Neuronal stem cell (in vitro differentiated cells): Measurements from ENCODE around the gene ARF1.

Source experiments
- DNase-seq: peaks from one replicate; pipeline ENCODE4 v3.0.0-alpha.2; 2013; ENCODE audit warnings: low spot score
- H2AFZ ChIP-seq: one replicate; pipeline ENCODE4 v1.6.1; 2013; ENCODE audit warnings: mild to moderate bottlenecking, low read length, inconsistent platforms
- H2AK5ac ChIP-seq: 2 replicates; pipeline ENCODE4 v1.6.1; 2013; ENCODE audit warnings: low read depth, mild to moderate bottlenecking, inconsistent platforms, low read length, moderate library complexity, mixed read lengths
- H2BK120ac ChIP-seq: 2 replicates; pipeline ENCODE4 v1.6.1; 2013; ENCODE audit warnings: low read depth, mild to moderate bottlenecking, inconsistent platforms, low read length, moderate library complexity, mixed read lengths
- H2BK12ac ChIP-seq: one replicate; pipeline ENCODE4 v1.6.1; 2013; ENCODE audit warnings: low read length, inconsistent platforms
- H2BK15ac ChIP-seq: 2 replicates; pipeline ENCODE4 v1.6.1; 2013; ENCODE audit warnings: mild to moderate bottlenecking, low read length, inconsistent platforms, mixed read lengths
- H2BK5ac ChIP-seq: one replicate; pipeline ENCODE4 v1.6.1; 2013; ENCODE audit warnings: inconsistent platforms, mild to moderate bottlenecking, low read length, moderate library complexity
- H3K14ac ChIP-seq: one replicate; pipeline ENCODE4 v1.6.1; 2013; ENCODE audit warnings: low read length, inconsistent platforms
- H3K18ac ChIP-seq: 2 replicates; pipeline ENCODE4 v1.6.1; 2013; ENCODE audit warnings: low read length, inconsistent platforms
- H3K23ac ChIP-seq: 2 replicates; pipeline ENCODE4 v1.6.1; 2013; ENCODE audit warnings: low read depth, mild to moderate bottlenecking, mixed read lengths, low read length, inconsistent platforms; ENCODE audit not compliant: poor library complexity
- H3K27ac ChIP-seq: replicated peaks from 3 replicates; pipeline ENCODE4 v1.5.1; 2013; ENCODE audit warnings: low read length, inconsistent platforms
- H3K27me3 ChIP-seq, 3 experiments: 2 replicates each; pipeline ENCODE4 v1.6.1; 2013; ENCODE audit warnings: low read length in 3 of 3, mild to moderate bottlenecking in 2 of 3, inconsistent platforms in 1 of 3, low read depth in 1 of 3, mixed read lengths in 1 of 3, moderate library complexity in 1 of 3; ENCODE audit not compliant: control insufficient read depth in 3 of 3, insufficient read depth in 3 of 3
- H3K36me3 ChIP-seq, 2 donors: replicated peaks in 1 of 2; 2 replicates each; pipeline ENCODE4 v1.6.1; 2013; ENCODE audit warnings: low read length in 2 of 2; ENCODE audit not compliant: control insufficient read depth in 2 of 2, insufficient read depth in 2 of 2
- H3K4ac ChIP-seq: 2 replicates; pipeline ENCODE4 v1.6.1; 2013; ENCODE audit warnings: inconsistent platforms, mild to moderate bottlenecking, low read length, moderate library complexity
- H3K4me1 ChIP-seq, 2 donors: 1 replicate in 1 of 2; 2 replicates in 1 of 2; pipeline ENCODE4 v1.6.1; 2013; ENCODE audit warnings: low read length in 2 of 2, low read depth in 1 of 2; ENCODE audit not compliant: control insufficient read depth in 2 of 2, insufficient read depth in 1 of 2
- H3K4me2 ChIP-seq: one replicate; pipeline ENCODE4 v1.6.1; 2013; ENCODE audit warnings: mild to moderate bottlenecking, low read length, inconsistent platforms; ENCODE audit not compliant: insufficient read depth, poor library complexity, severe bottlenecking
- H3K4me3 ChIP-seq, 2 donors: 2 replicates each; pipeline ENCODE4 v1.5.1; 2013; ENCODE audit warnings: low read length in 2 of 2, mild to moderate bottlenecking in 2 of 2, inconsistent platforms in 1 of 2, moderate library complexity in 1 of 2
- H3K79me1 ChIP-seq: one replicate; pipeline ENCODE4 v1.6.1; 2013; ENCODE audit warnings: low read depth, mild to moderate bottlenecking, inconsistent platforms, low read length, moderate library complexity
- H3K9ac ChIP-seq: one replicate; pipeline ENCODE4 v1.6.1; 2013; ENCODE audit warnings: mild to moderate bottlenecking, low read depth, low read length, inconsistent platforms; ENCODE audit not compliant: poor library complexity
- H3K9me3 ChIP-seq, 2 donors: replicated peaks in 1 of 2; 2 replicates each; pipeline versions ENCODE3 to v1.6.1; 2013; ENCODE audit warnings: low read length in 2 of 2, mild to moderate bottlenecking in 2 of 2, inconsistent platforms in 1 of 2, low read depth in 1 of 2, mixed read lengths in 1 of 2, moderate library complexity in 1 of 2; ENCODE audit not compliant: control insufficient read depth in 2 of 2, insufficient read depth in 1 of 2
- H4K8ac ChIP-seq: one replicate; pipeline ENCODE4 v1.6.1; 2013; ENCODE audit warnings: low read depth, mild to moderate bottlenecking, inconsistent platforms, low read length, moderate library complexity
- H4K91ac ChIP-seq: one replicate; pipeline ENCODE4 v1.6.1; 2013; ENCODE audit warnings: low read length, low read depth, mild to moderate bottlenecking, inconsistent platforms; ENCODE audit not compliant: poor library complexity
- WGBS, 2 donors: extraction: QIAGEN DNeasy Blood & Tissue Kit; methylation state at CpG; one replicate each; pipeline ENCODE4 v1.1.7; 2013; ENCODE audit warnings: missing lambda C conversion rate in 2 of 2, mixed read lengths in 1 of 2; ENCODE audit not compliant: insufficient read length in 2 of 2, insufficient replicate concordance in 1 of 2; ENCODE audit errors: extremely low coverage in 2 of 2; 5-methylcytosine and 5-hydroxymethylcytosine counted together

The ARF1 gene

DNA sequence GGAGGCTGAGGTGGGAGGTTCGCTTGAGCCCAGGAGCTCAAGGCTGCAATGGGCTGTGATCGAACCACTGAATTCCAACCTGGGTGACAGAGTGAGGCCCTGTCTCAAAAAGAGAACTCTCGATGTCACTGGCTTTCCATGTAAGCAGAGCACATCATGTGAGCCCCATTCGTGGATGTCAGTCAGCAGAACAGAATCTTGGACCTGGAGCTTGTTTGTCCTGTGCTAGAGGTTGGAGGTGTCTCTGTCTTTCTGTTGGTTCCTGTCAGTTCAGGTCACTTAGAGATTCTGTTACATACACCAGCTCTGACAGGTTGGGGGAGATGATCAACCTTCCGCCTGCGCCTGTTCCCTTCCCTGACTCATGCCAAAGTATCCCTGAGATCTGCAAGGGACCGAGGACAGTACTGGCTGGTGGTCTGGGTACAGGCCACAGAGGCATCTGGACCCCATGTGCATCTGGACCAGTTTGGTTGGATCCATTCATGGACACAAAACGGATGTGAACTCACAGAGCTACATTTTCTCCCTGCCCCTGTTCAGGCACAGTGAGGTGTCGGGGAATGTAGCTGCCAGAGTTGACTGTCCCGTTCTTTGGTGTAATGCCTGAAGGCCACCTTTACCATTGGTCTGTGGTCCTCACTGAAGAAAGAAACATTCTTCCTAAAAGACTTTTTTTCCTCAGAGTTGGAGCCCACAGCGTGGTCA is 10.0 kb downstream of the ARF1 start:
- Histone ChIP-seq H2BK15ac (no peak overlapping the region), H3K27me3 (no peaks in the 10 kb centered on the region), H3K4me1 (peaks cover 4 to 10% of the 10 kb centered on the region in 2 donors), H3K23ac (no peak overlapping the region), H3K27ac (no peak overlapping the region), H3K4me3 (no peak overlapping the region), H3K14ac (no peak overlapping the region), H2BK12ac (no peak overlapping the region), H3K4me2 (no peak overlapping the region), H4K8ac (no peak overlapping the region), H3K9ac (no peak overlapping the region), H3K9me3 (peaks cover 16 to 40% of the 10 kb centered on the region in 2 donors), H3K18ac (no peak overlapping the region), H3K4ac (no peak overlapping the region), H2AFZ (no peak overlapping the region), H3K36me3 (peaks cover 25 to 91% of the 10 kb centered on the region in 2 donors), H3K79me1 (peaks cover 28% of the 10 kb centered on the region), H2AK5ac (no peak overlapping the region), H2BK5ac (no peak overlapping the region), H2BK120ac (no peak overlapping the region), H4K91ac (no peak overlapping the region)
- no peak for DNase-seq
- no CpG with 5 or more reads among the region's 11 CpGs for whole genome bisulfite sequencing, 2 donors

DNA sequence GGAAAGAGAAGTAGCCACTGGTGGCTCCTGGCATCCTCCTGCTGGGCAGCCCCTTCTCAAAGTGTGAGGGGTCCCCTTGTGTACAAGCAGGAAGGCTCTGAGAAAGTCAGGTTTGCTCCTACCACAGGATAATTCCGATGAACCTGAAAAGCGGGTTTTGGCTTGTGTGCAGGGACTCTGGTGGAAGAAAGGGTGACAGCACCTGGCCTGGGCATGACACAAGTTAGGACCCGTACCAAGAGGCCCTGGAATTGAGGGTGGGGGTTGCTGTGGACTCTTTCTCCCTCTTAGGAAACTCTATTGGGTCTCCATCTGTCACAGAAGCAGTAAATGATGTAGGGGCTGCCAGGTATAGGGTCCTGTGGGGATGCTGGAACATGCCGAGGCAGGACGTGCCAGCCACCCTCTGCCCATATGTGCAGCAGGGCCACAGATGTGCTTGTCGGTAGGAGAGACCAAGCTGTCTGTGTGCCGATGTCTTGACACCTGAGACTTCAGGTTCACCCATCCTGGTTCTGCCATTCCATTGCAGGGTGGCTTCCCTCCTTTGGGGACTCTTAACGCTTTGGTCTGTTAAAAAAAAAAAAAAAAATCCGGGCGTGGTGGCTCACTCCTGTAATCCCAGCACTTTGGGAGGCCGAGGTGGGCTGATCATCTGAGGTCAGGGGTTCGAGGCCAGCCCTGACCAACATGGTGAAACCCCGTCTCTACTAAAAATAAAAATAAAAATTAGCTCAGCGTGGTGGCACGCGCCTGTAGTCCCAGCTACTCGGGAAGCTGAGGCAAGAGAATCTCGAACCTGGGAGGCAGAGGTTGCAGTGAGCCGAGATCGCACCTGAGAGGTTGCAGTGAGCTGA is 10.8 kb downstream of the ARF1 start:
- H3K27ac ChIP-seq: no peak overlapping the region
- H2BK5ac ChIP-seq: no peak overlapping the region
- no peak overlapping the region for H3K18ac ChIP-seq
- no peak overlapping the region for H4K8ac ChIP-seq
- H3K4ac ChIP-seq: no peak overlapping the region
- peaks cover 32 to 91% of the 10 kb centered on the region in 2 donors for H3K36me3 ChIP-seq
- no peaks in the 10 kb centered on the region for H3K27me3 ChIP-seq
- H2BK15ac ChIP-seq: no peak overlapping the region
- no peak for DNase-seq
- peaks cover 16 to 40% of the 10 kb centered on the region in 2 donors for H3K9me3 ChIP-seq
- no peak overlapping the region for H4K91ac ChIP-seq
- H3K4me3 ChIP-seq: no peak overlapping the region
- H3K4me1 ChIP-seq: peaks cover 2 to 9% of the 10 kb centered on the region in 2 donors
- no peak overlapping the region for H3K23ac ChIP-seq
- no peak overlapping the region for H2BK12ac ChIP-seq
- no peak overlapping the region for H2AK5ac ChIP-seq
- no peak overlapping the region for H3K14ac ChIP-seq
- no peak overlapping the region for H2AFZ ChIP-seq
- H2BK120ac ChIP-seq: no peak overlapping the region
- no peak overlapping the region for H3K4me2 ChIP-seq
- H3K79me1 ChIP-seq: peaks cover 28% of the 10 kb centered on the region
- H3K9ac ChIP-seq: no peak overlapping the region
- WGBS, 2 donors: no CpG with 5 or more reads among the region's 20 CpGs

DNA sequence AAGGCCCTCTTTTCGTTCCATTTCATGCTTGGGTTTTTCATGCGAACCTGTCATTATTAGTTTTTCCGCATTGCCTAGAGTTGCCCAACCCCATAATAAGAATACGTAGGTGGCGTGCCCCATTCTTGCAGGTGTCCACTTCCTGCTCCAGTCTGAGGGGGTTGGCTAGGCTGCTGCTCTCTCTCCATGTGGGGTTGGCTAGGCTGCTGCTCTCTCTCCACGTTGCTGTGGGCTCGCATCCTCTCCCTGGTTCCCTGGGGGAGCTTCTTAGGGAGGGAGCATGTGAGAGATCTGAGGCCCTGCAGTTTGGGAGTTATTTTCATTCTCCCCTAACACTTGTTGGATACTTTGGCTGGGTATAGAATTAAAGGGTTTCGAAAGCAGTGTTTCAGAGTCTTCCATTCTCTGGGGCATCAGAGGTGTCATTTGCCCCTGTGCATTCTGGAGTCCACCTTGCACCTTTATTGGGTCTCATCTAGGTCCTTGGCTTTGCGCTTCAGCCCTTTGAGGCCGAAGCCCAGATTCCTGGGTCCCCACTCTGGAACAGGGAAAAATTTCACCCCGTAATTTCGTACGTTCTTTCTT is 12.0 kb downstream of the ARF1 start:
- no peak overlapping the region for H2BK5ac ChIP-seq
- H2AFZ ChIP-seq: no peak overlapping the region
- H2BK12ac ChIP-seq: no peak overlapping the region
- no peak overlapping the region for H3K27ac ChIP-seq
- H3K9me3 ChIP-seq: peaks cover 16 to 40% of the 10 kb centered on the region in 2 donors
- no peak overlapping the region for H2BK120ac ChIP-seq
- H4K8ac ChIP-seq: no peak overlapping the region
- peaks cover 2 to 9% of the 10 kb centered on the region in 2 donors for H3K4me1 ChIP-seq
- no peak for DNase-seq
- no peak overlapping the region for H3K18ac ChIP-seq
- H3K14ac ChIP-seq: no peak overlapping the region
- H2AK5ac ChIP-seq: no peak overlapping the region
- no peak overlapping the region for H2BK15ac ChIP-seq
- no peak overlapping the region for H3K23ac ChIP-seq
- H3K4me2 ChIP-seq: no peak overlapping the region
- H4K91ac ChIP-seq: no peak overlapping the region
- H3K27me3 ChIP-seq: no peaks in the 10 kb centered on the region
- peaks cover 39 to 91% of the 10 kb centered on the region in 2 donors for H3K36me3 ChIP-seq
- no peak overlapping the region for H3K9ac ChIP-seq
- no peak overlapping the region for H3K4me3 ChIP-seq
- no CpG with 5 or more reads among the region's 13 CpGs for WGBS, 2 donors
- peaks cover 36% of the 10 kb centered on the region for H3K79me1 ChIP-seq
- no peak overlapping the region for H3K4ac ChIP-seq

DNA sequence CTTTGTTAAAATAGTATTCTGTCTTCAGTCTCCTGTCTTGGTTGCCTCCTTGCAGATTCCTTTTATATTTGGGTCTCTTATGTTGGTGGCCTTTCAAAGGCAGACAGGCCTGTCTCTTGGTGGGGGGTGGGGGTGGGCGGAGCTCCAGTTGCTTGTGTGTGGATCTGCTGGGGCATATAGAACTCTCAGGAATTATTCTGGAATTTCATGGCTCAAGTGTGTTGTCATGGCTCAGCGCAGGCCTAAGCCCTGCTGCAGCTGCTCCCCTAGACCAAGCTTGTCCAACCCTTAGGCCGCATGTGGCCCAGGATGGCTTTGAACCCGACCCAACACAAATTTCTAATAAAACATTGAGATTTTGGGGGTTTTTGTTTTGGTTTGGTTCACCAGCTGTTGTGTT is 12.7 kb downstream of the ARF1 start:
- DNase-seq: no peak
- no peak overlapping the region for H3K27ac ChIP-seq
- no CpG with 5 or more reads among the region's 4 CpGs for WGBS, 2 donors

More for the DNA sequence above, 12.7 kb downstream of the ARF1 start:
- H3K18ac ChIP-seq: no peak overlapping the region
- H2BK5ac ChIP-seq: no peak overlapping the region
- H3K14ac ChIP-seq: no peak overlapping the region
- no peak overlapping the region for H2BK12ac ChIP-seq
- H4K8ac ChIP-seq: no peak overlapping the region
- H3K4me1 ChIP-seq: peaks cover 0 to 4% of the 10 kb centered on the region in 2 donors
- no peaks in the 10 kb centered on the region for H3K27me3 ChIP-seq
- no peak overlapping the region for H2AFZ ChIP-seq
- H3K9me3 ChIP-seq: peaks cover 16 to 40% of the 10 kb centered on the region in 2 donors
- no peak overlapping the region for H3K4me2 ChIP-seq
- no peak overlapping the region for H4K91ac ChIP-seq
- no peak overlapping the region for H2BK120ac ChIP-seq
- H3K4me3 ChIP-seq: no peak overlapping the region
- no peak overlapping the region for H3K4ac ChIP-seq
- no peak overlapping the region for H2AK5ac ChIP-seq
- H3K23ac ChIP-seq: no peak overlapping the region
- H3K9ac ChIP-seq: no peak overlapping the region
- peaks cover 43 to 91% of the 10 kb centered on the region in 2 donors for H3K36me3 ChIP-seq
- peaks cover 32% of the 10 kb centered on the region for H3K79me1 ChIP-seq
- no peak overlapping the region for H2BK15ac ChIP-seq
